Gastroesophageal sphincter (tissue), 3 donors: Measurements from ENCODE around the gene RAB6B.

Experiments used
- CTCF ChIP-seq, 4 experiments: fragments of 200-600 bp in 2 of 4; fragments of 450-650 bp in 2 of 4; sonication (generic) in 1 of 4; IDR thresholded peaks; one replicate each; pipeline ENCODE4 v1.5.1; 2017 to 2019; ENCODE audit warnings: antibody characterized with exemption in 4 of 4, mild to moderate bottlenecking in 2 of 4, moderate library complexity in 2 of 4
- EP300 ChIP-seq: sonication (generic); formaldehyde crosslinking; IDR thresholded peaks from one replicate; pipeline ENCODE4 v1.6.1; 2017; ENCODE audit warnings: antibody characterized with exemption, mild to moderate bottlenecking
- POLR2A ChIP-seq, 2 donors: fragments of 450-650 bp; IDR thresholded peaks; one replicate each; pipeline ENCODE4 v1.6.1; 2017; ENCODE audit warnings: antibody characterized with exemption in 2 of 2, mild to moderate bottlenecking in 2 of 2, moderate library complexity in 1 of 2
- POLR2AphosphoS5 ChIP-seq: sonication (generic); formaldehyde crosslinking; IDR thresholded peaks from one replicate; pipeline ENCODE4 v1.6.1; 2017; ENCODE audit warnings: antibody characterized with exemption

GRCh38 chr3:133833267-133833666 lies 62.4 kb downstream of the RAB6B start:
- TF ChIP-seq CTCF (IDR thresholded peaks at IDR 0.05) (no peak), POLR2A (IDR thresholded peaks at IDR 0.05) (no peak), POLR2AphosphoS5 (no peak), EP300 (no peak)
